Mucosa of gallbladder (tissue), 1 donor: Measurements from ENCODE around the gene GPR25. TPM values are rescaled to one million over a fixed set of nuclear protein-coding genes. Genes with fewer than 3 reads are reported as not detected.

ENCODE experiments used
- DNase-seq: peaks from one replicate; pipeline ENCODE4 v3.0.0-alpha.2; 2020; ENCODE audit warnings: low spot score
- total RNA-seq: library from RNA; stranded (reverse); gene quantifications from one replicate; pipeline ENCODE4 v1.2.1, GENCODE V29; 2021
- donor health status: DM: no; HTN: no; CAD: no.

The GPR25 gene
- total RNA-seq, 1 donor from 2014 or later: 0.66 TPM

GRCh38 chr1:200894712-200895442 is 22.1 kb downstream of the GPR25 start, which contains the start of gene INAVA:
TSS of gene INAVA (plus strand) at chr1:200894900. CDS start at chr1:200898401, 3,501 bp downstream.
- DNase-seq: peak; percentile 66

GRCh38 chr1:200895443-200895789 is 22.6 kb downstream of the GPR25 start:
- no peak for DNase-seq

- no peak for DNase-seq
Measured at GRCh38 chr1:200895801-200896530, 23.2 kb downstream of the GPR25 start.

GRCh38 chr1:200896531-200897196 is 23.9 kb downstream of the GPR25 start:
- DNase-seq: peak; percentile 92

- DNase-seq: no peak
Measured at GRCh38 chr1:200897259-200897658, 24.5 kb downstream of the GPR25 start.

- DNase-seq: no peak
Measured at GRCh38 chr1:200899015-200899386, 26.2 kb downstream of the GPR25 start.

GRCh38 chr1:200899451-200899915 is 26.7 kb downstream of the GPR25 start:
- no peak for DNase-seq

GRCh38 chr1:200899954-200900867 is 27.4 kb downstream of the GPR25 start:
- no peak for DNase-seq

GRCh38 chr1:200900877-200901276 is 28.1 kb downstream of the GPR25 start:
- DNase-seq: no peak

- DNase-seq: no peak
Measured at GRCh38 chr1:200901350-200901749, 28.6 kb downstream of the GPR25 start.

- no peak for DNase-seq
Measured at GRCh38 chr1:200901796-200902444, 29.1 kb downstream of the GPR25 start.

- DNase-seq: no peak
Measured at GRCh38 chr1:200903793-200904192, 31.0 kb downstream of the GPR25 start.

- no peak for DNase-seq
Measured at GRCh38 chr1:200904772-200905171, 32.0 kb downstream of the GPR25 start.

- no peak for DNase-seq
Measured at GRCh38 chr1:200905411-200906052, 32.8 kb downstream of the GPR25 start.

- no peak for DNase-seq
Measured at GRCh38 chr1:200906491-200906890, 33.7 kb downstream of the GPR25 start.

GRCh38 chr1:200907611-200908097 is 34.9 kb downstream of the GPR25 start:
- no peak for DNase-seq

- peak; percentile 77 for DNase-seq
Measured at GRCh38 chr1:200908191-200908868, 35.5 kb downstream of the GPR25 start.

GRCh38 chr1:200909071-200909470 is 36.3 kb downstream of the GPR25 start:
- DNase-seq: no peak

- no peak for DNase-seq
Measured at GRCh38 chr1:200909757-200910239, 37.0 kb downstream of the GPR25 start.

- DNase-seq: no peak
Measured at GRCh38 chr1:200911361-200911760, 38.6 kb downstream of the GPR25 start.
